ENCODE data around the gene RND2.

Gene RND2

DNA sequence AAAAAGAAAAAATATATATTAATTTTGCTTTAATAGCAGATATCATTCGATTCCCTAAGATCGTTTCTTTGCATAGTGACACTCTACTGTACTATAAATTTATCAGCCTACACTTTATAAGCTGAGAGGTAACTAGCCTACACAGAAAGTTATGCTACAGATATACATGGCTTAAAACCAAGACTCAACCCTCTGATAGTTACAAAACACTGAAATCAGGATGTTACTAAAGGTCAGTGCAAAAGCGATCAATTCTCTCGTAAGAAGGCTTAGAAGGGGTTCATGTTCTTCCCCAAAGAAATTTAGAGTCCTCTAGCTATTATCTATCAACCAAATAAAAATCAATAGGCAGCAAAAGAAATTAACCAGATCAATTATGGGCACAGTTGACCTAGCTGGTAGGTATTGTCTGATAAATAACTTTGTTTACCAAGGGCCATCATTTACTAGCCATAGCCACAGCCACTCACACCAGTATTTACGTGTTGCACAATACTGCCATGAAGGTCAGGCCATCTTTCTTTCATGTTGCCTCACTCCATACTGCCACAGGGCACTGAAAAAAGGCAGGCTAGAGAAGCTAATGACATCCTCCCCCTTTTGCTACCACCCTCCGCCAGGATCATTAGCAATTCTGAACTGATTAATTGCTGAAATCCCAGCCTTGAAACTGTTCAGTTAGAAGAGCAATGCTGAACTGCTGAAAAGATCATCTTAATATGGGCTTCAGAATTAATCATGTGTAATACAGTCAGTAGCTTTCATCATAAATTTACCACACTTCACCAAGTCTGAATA, 43.7 kb downstream of the RND2 start:
- TF ChIP-seq, protein P1, sequence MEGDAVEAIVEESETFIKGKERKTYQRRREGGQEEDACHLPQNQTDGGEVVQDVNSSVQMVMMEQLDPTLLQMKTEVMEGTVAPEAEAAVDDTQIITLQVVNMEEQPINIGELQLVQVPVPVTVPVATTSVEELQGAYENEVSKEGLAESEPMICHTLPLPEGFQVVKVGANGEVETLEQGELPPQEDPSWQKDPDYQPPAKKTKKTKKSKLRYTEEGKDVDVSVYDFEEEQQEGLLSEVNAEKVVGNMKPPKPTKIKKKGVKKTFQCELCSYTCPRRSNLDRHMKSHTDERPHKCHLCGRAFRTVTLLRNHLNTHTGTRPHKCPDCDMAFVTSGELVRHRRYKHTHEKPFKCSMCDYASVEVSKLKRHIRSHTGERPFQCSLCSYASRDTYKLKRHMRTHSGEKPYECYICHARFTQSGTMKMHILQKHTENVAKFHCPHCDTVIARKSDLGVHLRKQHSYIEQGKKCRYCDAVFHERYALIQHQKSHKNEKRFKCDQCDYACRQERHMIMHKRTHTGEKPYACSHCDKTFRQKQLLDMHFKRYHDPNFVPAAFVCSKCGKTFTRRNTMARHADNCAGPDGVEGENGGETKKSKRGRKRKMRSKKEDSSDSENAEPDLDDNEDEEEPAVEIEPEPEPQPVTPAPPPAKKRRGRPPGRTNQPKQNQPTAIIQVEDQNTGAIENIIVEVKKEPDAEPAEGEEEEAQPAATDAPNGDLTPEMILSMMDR (IDR thresholded peaks at IDR 0.05; ENCODE audit: low read depth, low read length, missing control alignments), result no peak
- DNase-seq (ENCODE audit: low read depth), result no peak

DNA sequence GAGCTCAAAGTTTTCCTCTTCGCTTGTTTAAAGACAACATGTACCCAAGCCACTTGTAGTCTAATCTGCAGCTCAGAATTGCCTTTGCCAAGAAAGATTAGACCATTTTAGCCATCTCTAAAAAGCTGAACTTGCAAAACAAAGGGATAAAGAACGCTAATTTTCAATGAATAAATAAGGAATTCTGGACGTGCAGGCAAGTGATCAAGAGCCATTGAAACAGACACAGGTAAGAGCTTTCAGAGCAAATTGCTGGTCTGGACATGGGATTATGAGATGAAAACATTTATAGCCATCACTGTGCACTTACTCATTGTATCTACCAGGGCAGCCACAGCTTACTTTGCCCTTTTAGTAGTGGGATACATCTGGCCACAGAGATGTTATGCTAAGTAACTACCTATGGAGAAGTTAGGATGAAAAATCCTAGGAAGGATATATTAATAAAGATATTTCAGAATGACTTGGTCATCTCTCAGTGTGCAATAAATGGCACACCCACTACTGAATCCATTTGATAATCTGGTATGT, 44.4 kb downstream of the RND2 start:
- TF ChIP-seq, protein P1 (IDR thresholded peaks at IDR 0.05; ENCODE audit: low read depth, low read length, missing control alignments), result no peak
- no peak for DNase-seq (ENCODE audit: low read depth)
- no peak overlapping the region for H3K4me3 ChIP-seq (ENCODE audit: low read depth, low read length)

More for the DNA sequence above, 43.7 kb downstream of the RND2 start:
- no peak overlapping the region for H3K4me3 ChIP-seq (ENCODE audit: low read depth, low read length)

DNA sequence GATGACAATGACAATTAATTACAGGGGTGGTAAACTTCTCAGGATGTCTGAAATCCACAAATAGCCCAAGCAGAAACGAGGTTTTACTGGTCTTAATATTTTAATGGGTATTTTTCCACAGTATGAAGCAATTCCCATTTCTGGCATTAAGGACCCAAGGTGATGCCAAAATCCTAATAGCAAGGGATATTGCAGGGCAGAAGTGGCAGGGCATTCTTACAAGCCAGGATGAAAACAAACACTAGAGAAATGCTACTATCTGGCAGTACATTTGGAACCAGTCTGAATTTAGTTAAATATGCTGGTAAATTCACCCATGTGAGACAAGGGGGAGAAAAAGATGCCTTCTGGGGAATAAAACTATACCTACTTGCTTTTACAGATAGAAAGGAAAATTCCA, 45.2 kb downstream of the RND2 start:
- H3K4me3 ChIP-seq (ENCODE audit: low read depth, low read length), result no peak overlapping the region
- DNase-seq (ENCODE audit: low read depth), result no peak
- TF ChIP-seq, protein P1 (IDR thresholded peaks at IDR 0.05; ENCODE audit: low read depth, low read length, missing control alignments), result no peak

DNA sequence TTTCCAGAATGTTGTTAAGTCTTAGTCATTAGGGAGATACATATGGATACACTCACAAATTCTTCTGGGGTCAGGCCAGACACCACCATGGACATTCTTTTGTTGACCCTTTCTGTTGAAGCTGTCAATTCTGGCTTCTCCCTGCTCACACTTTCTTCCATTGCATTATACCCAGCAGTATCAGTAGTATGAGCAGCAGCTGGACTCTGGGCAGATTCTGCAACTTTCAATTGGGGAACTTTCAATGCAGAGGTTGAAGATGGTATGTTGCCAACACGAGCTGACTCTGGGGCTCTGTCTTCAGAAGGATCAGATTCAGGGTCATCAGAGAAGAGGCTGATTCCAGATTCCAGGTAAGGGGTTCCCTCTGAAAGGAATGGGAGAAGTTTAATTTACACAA, 45.8 kb downstream of the RND2 start:
- DNase-seq (ENCODE audit: low read depth), result no peak
- TF ChIP-seq, protein P1 (IDR thresholded peaks at IDR 0.05; ENCODE audit: low read depth, low read length, missing control alignments), result no peak
- H3K4me3 ChIP-seq (ENCODE audit: low read depth, low read length), result no peak overlapping the region

DNA sequence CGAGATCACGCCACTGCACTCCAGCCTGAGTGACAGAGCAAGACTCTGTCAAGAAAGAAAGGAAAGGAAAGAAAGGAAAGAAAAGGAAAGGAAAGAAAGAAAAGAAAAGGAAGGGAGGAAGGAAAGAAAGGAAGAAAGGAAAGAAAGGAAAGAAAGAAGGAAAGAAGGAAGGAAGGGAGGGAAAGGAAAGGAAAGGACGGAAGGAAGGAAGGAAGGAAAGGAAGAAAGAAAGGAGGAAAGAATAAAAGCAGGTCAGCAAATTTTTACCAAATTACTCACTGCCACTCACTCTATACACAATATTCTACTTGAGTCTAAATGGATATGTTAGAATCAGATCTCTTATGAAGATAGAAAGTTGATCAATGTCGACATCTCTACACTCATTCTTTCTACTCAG, 49.8 kb downstream of the RND2 start:
- no peak overlapping the region for H3K4me3 ChIP-seq (ENCODE audit: low read depth, low read length)
- no peak for DNase-seq (ENCODE audit: low read depth)
- TF ChIP-seq, protein P1 (IDR thresholded peaks at IDR 0.05; ENCODE audit: low read depth, low read length, missing control alignments), result no peak

DNA sequence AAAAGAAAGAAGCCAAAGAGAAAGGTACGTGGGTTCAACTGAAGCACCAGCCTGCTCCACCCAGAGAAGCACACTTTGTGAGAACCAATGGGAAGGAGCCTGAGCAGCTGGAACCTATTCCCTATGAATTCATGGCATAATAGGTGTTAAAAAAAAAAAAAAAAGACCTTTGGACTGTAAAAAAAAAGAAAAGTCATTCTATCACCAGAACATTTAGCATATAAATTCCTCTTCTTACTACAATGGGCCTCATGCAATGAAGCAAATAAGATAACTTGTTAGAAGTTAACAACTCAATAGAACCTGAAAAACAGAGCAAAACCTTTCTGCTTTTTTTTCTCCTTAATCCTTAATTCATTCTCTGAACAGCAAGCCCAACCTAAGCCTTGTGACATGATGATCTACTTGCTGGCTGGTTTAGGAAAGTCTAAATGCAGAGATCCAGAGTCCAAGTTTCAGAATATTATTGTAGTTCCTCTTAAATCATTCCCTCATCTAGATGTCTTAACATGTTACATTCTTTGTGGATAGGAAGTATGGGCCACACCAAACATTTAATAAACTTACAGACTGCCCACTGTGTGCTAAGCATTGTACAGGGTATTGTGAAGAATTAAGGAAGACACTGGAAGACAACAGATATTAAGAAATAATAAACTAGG, 54.7 kb downstream of the RND2 start:
- TF ChIP-seq, protein P1 (IDR thresholded peaks at IDR 0.05; ENCODE audit: low read depth, low read length, missing control alignments), result no peak
- no peak for DNase-seq (ENCODE audit: low read depth)
- no peak overlapping the region for H3K4me3 ChIP-seq (ENCODE audit: low read depth, low read length)
